CD14-positive monocyte (primary cell): ENCODE data around the gene BPIFB4. TPM values are rescaled to one million over a fixed set of nuclear protein-coding genes. Genes with fewer than 3 reads are reported as not detected.
"Not testable (repeated sequence)": the region's sequence is repeated elsewhere in the genome, so short reads cannot be mapped to it uniquely, and the experiment has no call there.

Experiments
- DNase-seq, 3 donors: peaks; one replicate each; pipeline ENCODE4 v3.0.0-alpha.2; 2011 to 2022
- H2AFZ ChIP-seq: 2 replicates; pipeline ENCODE4 v1.6.0; 2012; ENCODE audit warnings: mild to moderate bottlenecking, low read depth, low read length, inconsistent platforms; ENCODE audit not compliant: insufficient read depth, poor library complexity, severe bottlenecking
- H3K27ac ChIP-seq, 2 donors: 1 replicate in 1 of 2; 2 replicates in 1 of 2; pipeline ENCODE4 v1.5.1; 2012 to 2013; ENCODE audit warnings: low read length in 2 of 2, control low read depth in 1 of 2, inconsistent platforms in 1 of 2, low read depth in 1 of 2, mild to moderate bottlenecking in 1 of 2
- H3K27me3 ChIP-seq, 2 donors: one replicate each; pipeline versions ENCODE4 v1.6.0 to v1.6.1; 2011 to 2013; ENCODE audit warnings: low read length in 2 of 2; ENCODE audit not compliant: control insufficient read depth in 2 of 2, insufficient read depth in 2 of 2
- H3K36me3 ChIP-seq, 2 donors: replicated peaks in 1 of 2; 1 replicate in 1 of 2; 2 replicates in 1 of 2; pipeline versions ENCODE4 v1.5.1 to v1.6.1; 2012 to 2013; ENCODE audit warnings: low read length in 2 of 2, control low read depth in 1 of 2, inconsistent platforms in 1 of 2, mild to moderate bottlenecking in 1 of 2; ENCODE audit not compliant: insufficient read depth in 2 of 2, control insufficient read depth in 1 of 2
- H3K4me1 ChIP-seq, 2 donors: 1 replicate in 1 of 2; 2 replicates in 1 of 2; pipeline versions ENCODE4 v1.5.1 to v1.6.1; 2012 to 2013; ENCODE audit warnings: low read length in 2 of 2, control low read depth in 1 of 2, inconsistent platforms in 1 of 2, mild to moderate bottlenecking in 1 of 2, moderate library complexity in 1 of 2; ENCODE audit not compliant: insufficient read depth in 2 of 2, control insufficient read depth in 1 of 2
- H3K4me2 ChIP-seq: replicated peaks from 2 replicates; pipeline ENCODE3; 2012; ENCODE audit warnings: low read length, moderate library complexity, mild to moderate bottlenecking; ENCODE audit not compliant: poor library complexity, severe bottlenecking; ENCODE audit errors: extremely low read depth
- H3K4me3 ChIP-seq, 3 experiments: fragments of 200-600 bp in 1 of 3; sonication (generic) in 1 of 3; replicated peaks in 1 of 3; 1 replicate in 2 of 3; 2 replicates in 1 of 3; pipeline ENCODE4 v1.5.1; 2011 to 2013; ENCODE audit warnings: low read length in 3 of 3, mild to moderate bottlenecking in 3 of 3, control low read depth in 2 of 3, low read depth in 2 of 3, inconsistent platforms in 1 of 3, moderate library complexity in 1 of 3
- H3K79me2 ChIP-seq: 2 replicates; pipeline ENCODE4 v1.6.0; 2012; ENCODE audit warnings: mild to moderate bottlenecking, control low read depth, inconsistent platforms, low read length, moderate library complexity; ENCODE audit not compliant: insufficient read depth
- H3K9ac ChIP-seq: 2 replicates; pipeline ENCODE4 v1.6.0; 2017; ENCODE audit warnings: low read length, mild to moderate bottlenecking; ENCODE audit not compliant: insufficient read depth, poor library complexity, severe bottlenecking
- H3K9me3 ChIP-seq, 2 donors: replicated peaks in 1 of 2; 1 replicate in 1 of 2; 2 replicates in 1 of 2; pipeline versions ENCODE4 v1.5.1 to v1.6.1; 2012 to 2013; ENCODE audit warnings: low read length in 2 of 2, control low read depth in 1 of 2; ENCODE audit not compliant: control insufficient read depth in 1 of 2, insufficient read depth in 1 of 2
- H4K20me1 ChIP-seq: 2 replicates; pipeline ENCODE4 v1.6.0; 2012; ENCODE audit warnings: mild to moderate bottlenecking, low read length, control low read depth, moderate library complexity; ENCODE audit not compliant: insufficient read depth
- H3K27ac Mint-ChIP-seq, 7 donors: one replicate each; pipeline ENCODE4 v1.8.0; 2020; ENCODE audit warnings: mild to moderate bottlenecking in 7 of 7, mixed read lengths in 7 of 7, moderate library complexity in 6 of 7, inconsistent platforms in 2 of 7
- H3K27me3 Mint-ChIP-seq, 3 donors: one replicate each; pipeline ENCODE4 v1.8.0; 2021 to 2022; ENCODE audit warnings: low read depth in 3 of 3, mild to moderate bottlenecking in 3 of 3, mixed read lengths in 3 of 3, moderate library complexity in 3 of 3, inconsistent platforms in 1 of 3
- H3K36me3 Mint-ChIP-seq, 2 donors: one replicate each; pipeline ENCODE4 v1.8.0; 2020; ENCODE audit warnings: mixed read lengths in 2 of 2, inconsistent platforms in 1 of 2, mild to moderate bottlenecking in 1 of 2
- H3K4me1 Mint-ChIP-seq: one replicate; pipeline ENCODE4 v1.8.0; 2020; ENCODE audit warnings: mild to moderate bottlenecking, mixed read lengths
- H3K4me3 Mint-ChIP-seq, 2 donors: one replicate each; pipeline ENCODE4 v1.8.0; 2020; ENCODE audit warnings: mild to moderate bottlenecking in 2 of 2, mixed read lengths in 2 of 2, moderate library complexity in 1 of 2
- H3K9me3 Mint-ChIP-seq, 7 donors: one replicate each; pipeline ENCODE4 v1.8.0; 2020 to 2022; ENCODE audit warnings: mixed read lengths in 7 of 7, mild to moderate bottlenecking in 6 of 7, moderate library complexity in 6 of 7, inconsistent platforms in 2 of 7
- CTCF ChIP-seq: fragments of 200-600 bp; IDR thresholded peaks from one replicate; pipeline ENCODE4 v1.8.0; 2022; ENCODE audit warnings: antibody characterized with exemption, mild to moderate bottlenecking
- WGBS: methylation state at CpG from one replicate; pipeline ENCODE4 v1.1.5; 2013; ENCODE audit warnings: missing lambda C conversion rate; ENCODE audit not compliant: insufficient coverage; 5-methylcytosine and 5-hydroxymethylcytosine counted together
- intact Hi-C, 2 donors: fragments of 100-400 bp; cut with micrococcal nuclease; formaldehyde crosslinking; loops; one replicate each; pipeline versions ENCODE4 v1.15.0 to v1.15.1; 2023
- polyA plus RNA-seq, 3 donors: library from polyadenylated mRNA; depleted of rRNA in 1 of 3; unstranded in 2 of 3; stranded (reverse) in 1 of 3; fragments of 300-500 nt in 2 of 3; fragments of >200 nt in 1 of 3; fragmentation: Illumina TruSeq in 2 of 3; gene quantifications; 1 replicate in 2 of 3; 2 replicates in 1 of 3; pipeline ENCODE4 v1.2.3, GENCODE V29; 2012 to 2021

Gene BPIFB4
- polyA plus RNA-seq, 3 donors: not detected

GRCh38 chr20:33113387-33113908, 34.0 kb downstream of the BPIFB4 start:
- H3K27ac ChIP-seq: no peak overlapping the region

DNA sequence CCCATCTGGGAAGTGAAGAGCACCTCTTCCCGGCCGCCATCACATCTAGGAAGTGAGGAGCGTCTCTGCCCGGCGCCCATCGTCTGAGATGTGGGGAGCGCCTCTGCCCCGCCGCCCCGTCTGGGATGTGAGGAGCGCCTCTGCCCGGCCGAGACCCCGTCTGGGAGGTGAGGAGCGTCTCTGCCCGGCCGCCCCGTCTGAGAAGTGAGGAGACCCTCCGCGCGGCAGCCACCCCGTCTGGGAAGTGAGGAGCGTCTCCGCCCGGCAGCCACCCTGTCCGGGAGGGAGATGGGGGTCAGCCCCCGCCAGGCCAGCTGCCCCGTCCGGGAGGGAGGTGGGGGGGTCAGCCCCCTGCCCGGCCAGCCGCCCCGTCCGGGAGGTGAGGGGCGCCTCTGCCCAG, 36.1 kb downstream of the BPIFB4 start:
- H3K4me1 Mint-ChIP-seq, DNase-seq, H3K27ac Mint-ChIP-seq, H3K4me3 Mint-ChIP-seq, H3K4me3 ChIP-seq, H4K20me1 ChIP-seq, H3K9ac ChIP-seq, intact Hi-C loops, H3K27ac ChIP-seq, H3K36me3 Mint-ChIP-seq, H3K27me3 ChIP-seq, H3K4me1 ChIP-seq, H3K4me2 ChIP-seq, H3K79me2 ChIP-seq, H2AFZ ChIP-seq, H3K36me3 ChIP-seq, H3K9me3 ChIP-seq: not testable (repeated sequence)
- Mint-ChIP-seq H3K27me3 (peaks cover 5 to 15% (median 6%) of the 10 kb centered on the region in 3 donors), H3K9me3 (peaks cover 0 to 13% (median 3%) of the 10 kb centered on the region in 7 donors)
- 94% methylated on average over 11 of the region's 34 CpGs for WGBS

More at GRCh38 chr20:33113387-33113908, 34.0 kb downstream of the BPIFB4 start:
- no peaks in the 10 kb centered on the region for H3K27me3 ChIP-seq
- Mint-ChIP-seq H3K27ac (no peak overlapping the region), H3K36me3 (no peaks in the 10 kb centered on the region), H3K4me1 (no peaks in the 10 kb centered on the region), H3K4me3 (no peak overlapping the region), H3K27me3 (peaks cover 5 to 12% (median 6%) of the 10 kb centered on the region in 3 donors), H3K9me3 (peaks cover 0 to 8% (median 3%) of the 10 kb centered on the region in 7 donors)
- H2AFZ ChIP-seq: no peak overlapping the region
- H3K4me3 ChIP-seq: no peak overlapping the region
- H3K9ac ChIP-seq: no peak overlapping the region
- WGBS: 100% methylated on average over 2 of the region's 6 CpGs
- H3K79me2 ChIP-seq: no peaks in the 10 kb centered on the region
- no peaks in the 10 kb centered on the region for H3K9me3 ChIP-seq
- no peak overlapping the region for H3K4me2 ChIP-seq
- H4K20me1 ChIP-seq: no peaks in the 10 kb centered on the region
- H3K36me3 ChIP-seq: no peaks in the 10 kb centered on the region
- intact Hi-C loops: no loop called here
- TF ChIP-seq CTCF: no peak
- no peak for DNase-seq
- H3K4me1 ChIP-seq: no peaks in the 10 kb centered on the region
